Stomach smooth muscle (tissue), 2 donors: ENCODE measurements around the gene DNAAF1.
A peak's percentile ranks its signal among the peaks of the same experiment; 100 is the strongest.

Experiments used
- H3K27ac ChIP-seq: one replicate; pipeline ENCODE4 v1.7.0; 2013; ENCODE audit warnings: mild to moderate bottlenecking, low read length, inconsistent platforms
- H3K27me3 ChIP-seq, 2 donors: one replicate each; pipeline ENCODE4 v1.7.0; 2013; ENCODE audit warnings: low read length in 2 of 2; ENCODE audit not compliant: insufficient read depth in 2 of 2, control insufficient read depth in 1 of 2
- H3K36me3 ChIP-seq, 2 donors: one replicate each; pipeline ENCODE4 v1.7.0; 2013; ENCODE audit warnings: low read length in 2 of 2; ENCODE audit not compliant: control insufficient read depth in 2 of 2, insufficient read depth in 2 of 2
- H3K4me1 ChIP-seq: one replicate; pipeline ENCODE4 v1.7.0; 2013; ENCODE audit warnings: low read length; ENCODE audit not compliant: control insufficient read depth, insufficient read depth
- H3K4me3 ChIP-seq, 2 donors: one replicate each; pipeline ENCODE4 v1.7.0; 2013; ENCODE audit warnings: low read length in 2 of 2
- H3K9ac ChIP-seq, 2 donors: one replicate each; pipeline ENCODE4 v1.7.0; 2013; ENCODE audit warnings: low read length in 2 of 2, mild to moderate bottlenecking in 1 of 2
- H3K9me3 ChIP-seq, 2 donors: one replicate each; pipeline ENCODE4 v1.7.0; 2013; ENCODE audit warnings: low read length in 2 of 2; ENCODE audit not compliant: control insufficient read depth in 2 of 2
- donor health status: healthy.
- donor health status: Pancreatic carcinoma.

Gene DNAAF1

GRCh38 chr16:84186685-84187437 is 41.8 kb downstream of the DNAAF1 start, which contains the start of gene TAF1C:
Gene TAF1C, minus strand, starts transcription at chr16:84187057. Its CDS starts 2,069 bp downstream, at chr16:84184988.
- H3K36me3 ChIP-seq = peaks cover 4 to 16% of the 10 kb centered on the region in 2 donors
- no peaks in the 10 kb centered on the region for H3K9me3 ChIP-seq
- H3K4me3 ChIP-seq = peak within 1 kb of the TSS; percentile 93 to 97
- H3K27ac ChIP-seq = peak within 1 kb of the TSS; percentile 53
- no peaks in the 10 kb centered on the region for H3K27me3 ChIP-seq
- peaks cover 14% of the 10 kb centered on the region for H3K4me1 ChIP-seq
- peak within 1 kb of the TSS; percentile 89 for H3K9ac ChIP-seq

- peaks cover 11% of the 10 kb centered on the region for H3K4me1 ChIP-seq
- H3K27ac ChIP-seq = no peak within 1 kb of the TSS
- no peak within 1 kb of the TSS for H3K9ac ChIP-seq
- no peaks in the 10 kb centered on the region for H3K9me3 ChIP-seq
- H3K27me3 ChIP-seq = no peaks in the 10 kb centered on the region
- no peak within 1 kb of the TSS for H3K4me3 ChIP-seq
- H3K36me3 ChIP-seq = no peaks in the 10 kb centered on the region
Measured at GRCh38 chr16:84190731-84191388, 45.8 kb downstream of the DNAAF1 start, which contains the start of gene ADAD2. Gene ADAD2, plus strand, starts transcription at chr16:84191157. Its CDS starts 74 bp downstream, at chr16:84191231.

- Histone ChIP-seq H3K4me1 (peaks cover 5% of the 10 kb centered on the region), H3K4me3 (no peak overlapping the region), H3K27me3 (peaks cover 0 to 4% of the 10 kb centered on the region in 2 donors), H3K27ac (no peak overlapping the region), H3K9me3 (no peaks in the 10 kb centered on the region), H3K9ac (no peak overlapping the region), H3K36me3 (no peaks in the 10 kb centered on the region)
Measured at GRCh38 chr16:84191466-84191865, 46.4 kb downstream of the DNAAF1 start.

GRCh38 chr16:84193480-84193879 is 48.4 kb downstream of the DNAAF1 start:
- H3K9ac ChIP-seq = no peak overlapping the region
- no peak overlapping the region for H3K4me3 ChIP-seq
- no peaks in the 10 kb centered on the region for H3K9me3 ChIP-seq
- H3K27ac ChIP-seq = no peak overlapping the region
- H3K27me3 ChIP-seq = peaks cover 0 to 5% of the 10 kb centered on the region in 2 donors
- no peaks in the 10 kb centered on the region for H3K36me3 ChIP-seq
- no peaks in the 10 kb centered on the region for H3K4me1 ChIP-seq

- H3K4me3 ChIP-seq = no peak overlapping the region
- H3K36me3 ChIP-seq = no peaks in the 10 kb centered on the region
- no peaks in the 10 kb centered on the region for H3K4me1 ChIP-seq
Measured at GRCh38 chr16:84194018-84194417, 48.9 kb downstream of the DNAAF1 start.

GRCh38 chr16:84194470-84195200 is 49.5 kb downstream of the DNAAF1 start:
- Histone ChIP-seq H3K27me3 (peaks cover 0 to 5% of the 10 kb centered on the region in 2 donors), H3K27ac (no peak overlapping the region), H3K9ac (no peak overlapping the region), H3K4me1 (no peaks in the 10 kb centered on the region), H3K9me3 (no peaks in the 10 kb centered on the region), H3K4me3 (no peak overlapping the region), H3K36me3 (no peaks in the 10 kb centered on the region)

More at GRCh38 chr16:84194018-84194417, 48.9 kb downstream of the DNAAF1 start:
- Histone ChIP-seq H3K9ac (no peak overlapping the region), H3K27me3 (peaks cover 0 to 5% of the 10 kb centered on the region in 2 donors), H3K9me3 (no peaks in the 10 kb centered on the region), H3K27ac (no peak overlapping the region)

- H3K27ac ChIP-seq = no peak overlapping the region
- no peaks in the 10 kb centered on the region for H3K4me1 ChIP-seq
- H3K4me3 ChIP-seq = no peak overlapping the region
- peaks cover 0 to 5% of the 10 kb centered on the region in 2 donors for H3K27me3 ChIP-seq
- no peaks in the 10 kb centered on the region for H3K9me3 ChIP-seq
- H3K9ac ChIP-seq = no peak overlapping the region
- no peaks in the 10 kb centered on the region for H3K36me3 ChIP-seq
Measured at GRCh38 chr16:84195201-84196093, 50.3 kb downstream of the DNAAF1 start.

GRCh38 chr16:84196101-84196500 is 51.0 kb downstream of the DNAAF1 start:
- Histone ChIP-seq H3K36me3 (no peaks in the 10 kb centered on the region), H3K27me3 (peaks cover 0 to 5% of the 10 kb centered on the region in 2 donors), H3K4me1 (no peaks in the 10 kb centered on the region), H3K4me3 (no peak overlapping the region), H3K9me3 (no peaks in the 10 kb centered on the region), H3K9ac (no peak overlapping the region), H3K27ac (no peak overlapping the region)

- no peaks in the 10 kb centered on the region for H3K36me3 ChIP-seq
- H3K9me3 ChIP-seq = no peaks in the 10 kb centered on the region
- no peak overlapping the region for H3K9ac ChIP-seq
- peaks cover 0 to 5% of the 10 kb centered on the region in 2 donors for H3K27me3 ChIP-seq
- no peaks in the 10 kb centered on the region for H3K4me1 ChIP-seq
- no peak overlapping the region for H3K27ac ChIP-seq
- no peak overlapping the region for H3K4me3 ChIP-seq
Measured at GRCh38 chr16:84196727-84197394, 51.8 kb downstream of the DNAAF1 start.
